OCI-LY3 (cell line): Measurements from ENCODE around the gene LMBRD2.

Experiments used
- EZH2phosphoT487 ChIP-seq: fragments of 200-600 bp; shearing (Covaris generic); IDR thresholded peaks from 2 replicates; pipeline ENCODE4 v1.6.1; 2018; ENCODE audit warnings: antibody characterized with exemption, mixed run types, low read depth
- TF ChIP-seq, protein P1 (sequence below): fragments of 200-600, 300-600 bp; sonication (generic); IDR thresholded peaks from 2 replicates; pipeline ENCODE4 v1.5.1; 2014; ENCODE audit warnings: antibody characterized with exemption, low read length, low read depth

DNA sequence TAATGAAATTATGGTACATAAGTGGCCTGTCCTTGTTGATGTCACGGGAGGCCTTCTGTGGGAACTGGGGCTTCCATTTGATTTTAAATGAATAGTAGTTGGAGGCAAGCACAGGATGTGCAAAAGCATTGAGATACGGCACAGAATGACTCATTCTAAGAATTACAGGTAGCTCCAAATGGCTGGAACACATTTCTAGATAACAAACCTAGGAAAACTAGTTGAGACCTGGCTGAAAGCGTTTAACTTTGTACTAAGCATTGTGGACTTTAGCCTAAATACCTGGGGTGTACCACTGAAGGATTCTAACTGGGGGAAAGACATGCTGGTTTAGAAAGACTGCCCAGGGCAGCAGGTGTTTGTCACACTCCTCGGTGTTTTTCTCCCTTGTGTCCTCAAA lies 9.7 kb upstream of the LMBRD2 start:
- TF ChIP-seq, protein P1, sequence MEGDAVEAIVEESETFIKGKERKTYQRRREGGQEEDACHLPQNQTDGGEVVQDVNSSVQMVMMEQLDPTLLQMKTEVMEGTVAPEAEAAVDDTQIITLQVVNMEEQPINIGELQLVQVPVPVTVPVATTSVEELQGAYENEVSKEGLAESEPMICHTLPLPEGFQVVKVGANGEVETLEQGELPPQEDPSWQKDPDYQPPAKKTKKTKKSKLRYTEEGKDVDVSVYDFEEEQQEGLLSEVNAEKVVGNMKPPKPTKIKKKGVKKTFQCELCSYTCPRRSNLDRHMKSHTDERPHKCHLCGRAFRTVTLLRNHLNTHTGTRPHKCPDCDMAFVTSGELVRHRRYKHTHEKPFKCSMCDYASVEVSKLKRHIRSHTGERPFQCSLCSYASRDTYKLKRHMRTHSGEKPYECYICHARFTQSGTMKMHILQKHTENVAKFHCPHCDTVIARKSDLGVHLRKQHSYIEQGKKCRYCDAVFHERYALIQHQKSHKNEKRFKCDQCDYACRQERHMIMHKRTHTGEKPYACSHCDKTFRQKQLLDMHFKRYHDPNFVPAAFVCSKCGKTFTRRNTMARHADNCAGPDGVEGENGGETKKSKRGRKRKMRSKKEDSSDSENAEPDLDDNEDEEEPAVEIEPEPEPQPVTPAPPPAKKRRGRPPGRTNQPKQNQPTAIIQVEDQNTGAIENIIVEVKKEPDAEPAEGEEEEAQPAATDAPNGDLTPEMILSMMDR, result no peak
- no peak for TF ChIP-seq EZH2phosphoT487
